GM11168 (cell line): Measurements from ENCODE around the gene CBFB.
"Not testable (repeated sequence)": the region's sequence is repeated elsewhere in the genome, so short reads cannot be mapped to it uniquely, and the experiment has no call there.

Experiments used
- in situ Hi-C: fragments of 300-500 bp; cut with MboI; formaldehyde crosslinking; loops from one replicate; pipeline ENCODE4 v1.12.0; 2022; ENCODE audit warnings: low sequenced_read_pairs; ENCODE audit not compliant: unreplicated experiment

CBFB gene

DNA sequence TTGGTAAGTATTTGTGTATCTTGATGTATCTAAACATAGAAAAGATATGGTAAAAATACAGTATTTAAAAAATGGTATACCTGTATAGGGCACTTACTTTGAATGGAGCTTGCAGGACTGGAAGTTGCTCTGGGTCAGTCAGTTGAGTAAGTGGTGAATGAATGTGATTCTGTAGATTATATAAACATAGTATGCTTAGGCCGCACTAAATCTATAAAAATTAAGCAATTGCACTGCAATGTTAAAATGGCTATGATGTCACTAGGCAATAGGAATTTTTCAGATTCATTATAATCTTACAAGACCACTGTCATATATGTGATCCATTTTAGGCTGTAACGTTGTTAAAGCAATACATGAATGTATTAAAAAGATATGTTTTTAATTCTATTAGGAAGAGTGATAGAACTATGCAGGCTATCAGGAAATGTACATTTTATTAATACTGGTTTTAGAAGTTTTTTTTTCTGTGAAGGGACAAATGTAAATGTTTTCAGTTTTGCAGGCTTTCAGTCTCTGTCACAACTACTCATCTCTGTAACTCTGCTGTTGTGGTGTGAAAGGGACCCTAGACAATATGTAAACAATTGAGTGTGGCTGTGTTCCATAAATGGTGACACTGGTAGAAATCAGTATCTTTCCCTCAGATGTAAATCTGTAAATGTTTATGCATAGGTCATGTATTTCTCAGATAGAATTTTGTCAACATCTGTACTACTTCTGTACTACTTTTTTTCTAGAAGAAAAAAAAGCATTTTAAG is 10.5 kb downstream of the CBFB start:
- in situ Hi-C loops, result no loop called here

GRCh38 chr16:67040166-67040565 is 11.2 kb downstream of the CBFB start:
- in situ Hi-C loops, result no loop called here

DNA sequence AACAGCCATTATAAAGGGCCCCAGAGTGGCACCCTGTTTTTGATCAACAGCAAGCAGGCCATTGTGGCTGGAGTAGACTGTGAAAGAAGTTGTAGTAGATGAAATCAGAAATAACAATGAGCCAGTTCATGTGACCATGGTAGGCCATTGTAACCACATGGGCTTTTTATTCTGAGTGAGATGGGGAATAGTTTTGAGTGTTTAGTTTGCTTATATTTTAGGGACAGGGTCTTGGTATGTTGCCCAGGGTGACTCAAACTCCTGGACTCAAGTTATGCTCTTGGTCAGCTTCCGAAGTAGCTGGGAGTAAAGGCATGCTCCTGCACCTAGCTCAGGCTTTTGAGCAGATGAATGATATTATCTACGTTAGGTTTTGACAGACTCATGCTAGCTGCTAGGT is 12.0 kb downstream of the CBFB start:
- in situ Hi-C loops, result no loop called here

DNA sequence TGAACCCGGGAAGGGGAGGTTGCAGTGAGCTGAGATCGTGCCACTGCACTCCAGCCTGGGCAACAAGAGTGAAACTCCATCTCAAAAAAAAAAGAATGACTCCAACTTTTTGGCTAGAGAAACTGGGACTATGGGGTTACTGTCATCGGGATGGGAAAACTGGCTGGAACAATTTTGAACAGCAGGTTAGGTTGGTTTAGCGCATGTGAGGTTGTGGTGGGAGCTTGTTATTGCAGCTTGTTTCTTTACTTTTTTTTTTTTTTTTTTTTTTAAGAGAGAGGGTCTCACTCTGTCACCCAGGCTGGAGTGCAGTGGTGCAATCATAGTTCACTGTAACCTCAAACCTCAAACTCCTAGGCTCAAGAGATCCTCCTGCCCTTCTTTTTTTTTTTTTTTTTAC is 12.6 kb downstream of the CBFB start:
- in situ Hi-C loops, result not testable (repeated sequence)

DNA sequence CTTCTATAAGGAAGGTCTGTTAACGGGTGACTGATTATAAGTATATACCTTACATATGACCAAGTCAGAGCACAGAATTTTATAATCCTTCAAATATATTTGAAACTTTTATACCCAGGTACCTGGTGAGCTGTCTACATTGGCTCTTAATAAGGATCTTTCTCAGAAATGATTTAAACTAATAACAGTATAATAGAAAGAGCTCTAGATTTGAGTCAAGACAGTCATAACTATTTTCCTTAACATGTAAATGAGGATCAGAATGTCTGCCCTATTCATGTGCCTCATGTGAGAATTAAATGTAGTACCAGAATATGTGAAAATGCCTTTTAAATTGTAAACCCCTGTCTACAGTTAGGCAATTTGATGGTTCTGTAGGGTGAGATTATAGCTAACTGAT is 14.5 kb downstream of the CBFB start:
- in situ Hi-C loops, result no loop called here

DNA sequence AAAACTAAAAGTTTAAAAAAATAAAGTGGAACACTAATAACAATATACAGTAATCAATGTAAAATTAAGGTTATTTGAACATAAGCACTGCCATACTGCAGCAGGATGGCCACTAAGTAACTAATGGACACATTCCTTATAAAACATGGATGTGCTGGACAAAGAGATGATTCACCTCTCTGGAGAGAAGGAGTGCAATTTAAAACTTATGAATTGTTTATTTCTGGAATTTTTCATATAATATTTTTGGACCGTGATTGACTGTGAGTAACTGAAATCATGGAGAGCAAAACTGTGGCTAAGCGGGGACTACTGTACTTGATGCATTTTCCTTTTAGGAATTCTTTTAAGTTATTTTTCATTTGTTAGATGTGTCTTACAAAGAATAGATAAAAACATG is 21.8 kb downstream of the CBFB start:
- in situ Hi-C loops, result no loop called here

- in situ Hi-C loops, result no loop called here
Observed at GRCh38 chr16:67052399-67052798, 23.4 kb downstream of the CBFB start.

GRCh38 chr16:67053767-67054334 is 24.9 kb downstream of the CBFB start:
- in situ Hi-C loops, result no loop called here

GRCh38 chr16:67054901-67055300 is 26.0 kb downstream of the CBFB start:
- in situ Hi-C loops, result no loop called here

- in situ Hi-C loops, result no loop called here
Observed at GRCh38 chr16:67055712-67056487, 27.0 kb downstream of the CBFB start.

- in situ Hi-C loops, result no loop called here
Observed at GRCh38 chr16:67063008-67063407, 34.1 kb downstream of the CBFB start.

- in situ Hi-C loops, result no loop called here
Observed at GRCh38 chr16:67068212-67068753, 39.3 kb downstream of the CBFB start.

DNA sequence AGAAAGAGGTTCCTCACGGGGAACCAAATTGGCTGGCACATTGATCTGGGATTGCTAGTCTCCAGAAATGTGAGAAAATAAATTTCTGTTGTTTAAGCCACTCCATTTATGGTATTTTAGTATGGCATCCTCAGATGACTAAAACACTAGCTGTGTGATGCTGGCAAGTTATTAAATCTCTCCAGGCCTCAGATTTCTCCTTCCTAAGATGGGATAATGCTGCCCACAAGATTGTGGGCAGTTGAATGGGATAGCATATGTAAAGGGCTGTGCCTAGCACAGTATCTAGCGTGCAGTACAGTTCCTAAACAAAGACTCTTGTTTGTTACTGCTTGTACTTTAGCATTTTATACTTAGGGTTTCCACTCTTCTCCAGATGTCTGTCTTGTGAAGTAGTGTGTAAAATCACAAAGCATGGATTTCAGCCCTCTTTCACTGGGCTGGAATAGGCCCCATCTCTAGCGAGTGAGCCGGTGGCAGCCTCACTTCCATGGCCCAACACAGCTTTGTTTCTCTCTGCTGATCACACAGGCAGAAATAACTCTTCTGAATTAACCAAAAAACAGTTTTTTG is 42.6 kb downstream of the CBFB start:
- in situ Hi-C loops, result no loop called here

DNA sequence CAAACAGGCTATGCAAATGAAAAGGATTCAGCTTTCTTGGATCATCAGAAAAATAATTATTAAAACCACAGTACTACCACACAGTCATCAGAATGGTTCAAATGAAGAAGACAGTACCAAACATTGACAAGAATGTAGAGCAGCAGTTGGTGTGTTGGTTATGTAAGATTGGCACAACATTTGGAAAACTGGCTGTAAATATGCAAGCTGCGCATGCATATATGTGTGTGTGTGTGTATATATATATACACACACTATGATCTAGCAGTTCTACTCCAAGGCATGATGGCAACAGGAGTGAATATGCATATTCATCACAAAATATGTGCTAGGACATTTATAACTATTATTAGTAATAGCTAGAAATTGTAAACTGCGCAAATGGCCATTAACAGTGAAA is 46.4 kb downstream of the CBFB start:
- in situ Hi-C loops, result no loop called here

- in situ Hi-C loops, result no loop called here
Observed at GRCh38 chr16:67077871-67078270, 48.9 kb downstream of the CBFB start.

GRCh38 chr16:67082100-67082499 is 53.2 kb downstream of the CBFB start:
- in situ Hi-C loops, result no loop called here

DNA sequence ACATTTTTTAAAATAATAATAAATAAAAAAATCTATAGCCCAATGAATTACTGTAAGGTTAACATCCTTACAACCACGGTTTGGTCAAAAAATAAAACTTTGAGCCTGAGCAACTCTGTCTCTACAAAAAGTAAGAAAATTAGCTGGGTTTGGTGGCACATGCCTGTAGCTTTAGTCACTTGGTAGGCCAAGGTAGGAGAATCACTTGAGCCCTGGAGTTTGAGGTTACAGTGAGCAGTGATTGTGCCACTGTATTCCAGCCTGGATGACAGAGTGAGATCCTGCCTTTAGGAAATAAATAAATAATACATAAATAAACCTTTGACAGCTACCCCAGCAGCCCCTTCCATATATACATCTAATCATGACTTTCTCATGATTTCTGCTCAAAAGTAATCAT is 53.9 kb downstream of the CBFB start:
- in situ Hi-C loops, result no loop called here

- in situ Hi-C loops, result no loop called here
Observed at GRCh38 chr16:67084345-67085028, 55.5 kb downstream of the CBFB start.

GRCh38 chr16:67086822-67087221 is 57.9 kb downstream of the CBFB start:
- in situ Hi-C loops, result no loop called here

DNA sequence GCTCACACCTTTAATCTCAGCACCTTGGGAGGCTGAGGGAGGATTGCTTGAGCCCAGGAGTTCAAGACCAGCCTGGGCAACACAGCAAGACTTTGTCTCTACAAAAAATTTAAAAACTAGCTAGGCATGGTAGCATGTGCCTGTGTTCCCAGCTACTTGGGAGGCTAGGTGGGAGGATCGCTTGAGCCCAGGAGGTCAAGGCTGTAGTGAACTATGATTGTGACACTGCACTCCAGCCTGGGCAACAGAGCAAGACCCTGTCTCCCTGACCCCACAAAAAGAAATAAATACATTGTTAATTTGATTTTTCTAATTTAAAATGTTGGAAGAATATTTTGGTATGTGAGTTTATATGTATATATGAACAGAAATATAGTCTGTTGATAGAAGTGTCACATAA is 58.3 kb downstream of the CBFB start:
- in situ Hi-C loops, result no loop called here
